ENCODE measurements around the gene PDZD7.
"Not testable (repeated sequence)": the region's sequence is repeated elsewhere in the genome, so short reads cannot be mapped to it uniquely, and the experiment has no call there.

Gene PDZD7

GRCh38 chr10:101042667-101043362 is 11.9 kb upstream of the PDZD7 start:
- DNase-seq (ENCODE audit: extremely low spot score, insufficient read length, low read depth), result peak; percentile 90
- peak; percentile 97 for FAIRE-seq

- DNase-seq (ENCODE audit: extremely low spot score, insufficient read length, low read depth) (no peak), FAIRE-seq (no peak)
These were observed 11.2 kb upstream of the PDZD7 start for GRCh38 chr10:101042118-101042517.

- DNase-seq (ENCODE audit: extremely low spot score, insufficient read length, low read depth) (peak; percentile 62), FAIRE-seq (peak; percentile 84)
These were observed 10.4 kb upstream of the PDZD7 start for GRCh38 chr10:101041252-101041761.

- no peak for DNase-seq (ENCODE audit: extremely low spot score, insufficient read length, low read depth)
- FAIRE-seq, result no peak
These were observed 9.9 kb upstream of the PDZD7 start for GRCh38 chr10:101040851-101041250.

GRCh38 chr10:101040061-101040460 is 9.1 kb upstream of the PDZD7 start:
- no peak for FAIRE-seq
- no peak for DNase-seq (ENCODE audit: extremely low spot score, insufficient read length, low read depth)

GRCh38 chr10:101038484-101038883 is 7.6 kb upstream of the PDZD7 start:
- no peak for FAIRE-seq
- no peak for DNase-seq (ENCODE audit: extremely low spot score, insufficient read length, low read depth)

GRCh38 chr10:101036726-101037125 is 5.8 kb upstream of the PDZD7 start:
- DNase-seq (ENCODE audit: extremely low spot score, insufficient read length, low read depth) (no peak), FAIRE-seq (no peak)

- no peak for FAIRE-seq
These were observed 5.2 kb upstream of the PDZD7 start for GRCh38 chr10:101035916-101036702.

GRCh38 chr10:101035314-101035713 is 4.4 kb upstream of the PDZD7 start:
- FAIRE-seq, result no peak

More at GRCh38 chr10:101035916-101036702, 5.2 kb upstream of the PDZD7 start:
- no peak for DNase-seq (ENCODE audit: extremely low spot score, insufficient read length, low read depth)

GRCh38 chr10:101034404-101034803 is 3.5 kb upstream of the PDZD7 start:
- not testable (repeated sequence) for FAIRE-seq; DNase-seq (ENCODE audit: extremely low spot score, insufficient read length, low read depth)

More at GRCh38 chr10:101035314-101035713, 4.4 kb upstream of the PDZD7 start:
- DNase-seq (ENCODE audit: extremely low spot score, insufficient read length, low read depth), result no peak

GRCh38 chr10:101033276-101033675 is 2.3 kb upstream of the PDZD7 start:
- no peak for DNase-seq (ENCODE audit: extremely low spot score, insufficient read length, low read depth)

GRCh38 chr10:101032637-101033224 is 1.8 kb upstream of the PDZD7 start:
- DNase-seq (ENCODE audit: extremely low spot score, insufficient read length, low read depth) (no peak), FAIRE-seq (no peak)

More at GRCh38 chr10:101033276-101033675, 2.3 kb upstream of the PDZD7 start:
- no peak for FAIRE-seq

- DNase-seq (ENCODE audit: extremely low spot score, insufficient read length, low read depth) (no peak), FAIRE-seq (no peak)
These were observed 1.1 kb upstream of the PDZD7 start for GRCh38 chr10:101031796-101032636.

- FAIRE-seq (no peak), DNase-seq (ENCODE audit: extremely low spot score, insufficient read length, low read depth) (no peak)
These were observed 317 bp downstream of the PDZD7 start for GRCh38 chr10:101030496-101031127.

GRCh38 chr10:101029520-101030295 is 1.2 kb downstream of the PDZD7 start:
- FAIRE-seq (no peak), DNase-seq (ENCODE audit: extremely low spot score, insufficient read length, low read depth) (no peak)

- FAIRE-seq (no peak), DNase-seq (ENCODE audit: extremely low spot score, insufficient read length, low read depth) (no peak)
These were observed 2.2 kb downstream of the PDZD7 start for GRCh38 chr10:101028446-101029337.

GRCh38 chr10:101027106-101027720 is 3.7 kb downstream of the PDZD7 start:
- FAIRE-seq, result no peak
- no peak for DNase-seq (ENCODE audit: extremely low spot score, insufficient read length, low read depth)
